GM12864 (cell line): ENCODE results near the gene RIC8A.
"Not testable (repeated sequence)": the region's sequence is repeated elsewhere in the genome, so short reads cannot be mapped to it uniquely, and the experiment has no call there.

Experiments
- DNase-seq: peaks from one replicate; pipeline ENCODE4 v3.0.0-alpha.2; 2011; ENCODE audit warnings: low read depth
- H3K4me3 ChIP-seq: 2 replicates; pipeline ENCODE4 v1.5.1; 2011; ENCODE audit warnings: mild to moderate bottlenecking, low read depth, low read length, control low read depth
- TF ChIP-seq, protein P1 (sequence below): IDR thresholded peaks from 2 replicates; pipeline ENCODE4 v1.5.1; 2011; ENCODE audit warnings: low read depth, mild to moderate bottlenecking, moderate library complexity, low read length, control low read depth, inconsistent platforms; ENCODE audit errors: missing control alignments

RIC8A gene

DNA sequence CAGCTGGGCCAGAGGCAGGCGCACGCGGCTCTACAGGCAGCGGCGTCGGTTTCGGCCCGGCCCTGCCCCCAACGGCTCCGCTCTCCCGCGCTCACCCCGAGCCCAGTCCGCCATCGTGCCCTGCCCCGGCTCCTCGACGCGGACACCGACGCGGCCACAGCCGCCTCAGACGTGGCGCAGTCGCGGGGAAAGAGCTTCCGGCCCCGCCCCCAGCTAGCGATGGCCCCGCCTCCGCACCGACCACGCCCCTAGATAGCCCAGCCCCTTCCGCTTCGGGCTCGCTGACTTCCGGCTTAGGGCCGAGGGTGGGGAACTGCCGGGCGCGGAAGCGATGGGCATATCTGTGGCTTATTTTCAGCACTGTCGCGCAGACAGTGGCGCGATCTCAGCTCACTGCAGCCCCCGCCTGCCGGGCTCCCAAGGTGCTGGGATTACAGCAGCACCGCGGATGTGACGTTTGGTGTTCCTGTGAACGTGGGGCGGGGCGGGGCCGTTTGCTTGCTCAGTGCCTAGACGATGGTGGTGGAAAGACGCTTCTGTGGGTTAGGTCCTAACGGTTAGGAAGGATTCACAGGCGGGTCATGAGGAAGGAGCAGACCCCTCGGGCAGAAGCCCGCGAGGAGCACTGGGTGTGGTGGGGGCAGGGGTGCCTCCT is at the start of gene RIC8A, which contains the start of gene BET1L:
Gene RIC8A, plus strand, starts transcription at position 501 of the 655 bp plus-strand sequence. CDS start 1,147 bp downstream, outside the sequence.
Gene BET1L, minus strand, starts transcription at position 192 of the 655 bp plus-strand sequence. Its CDS starts 78 bp downstream, at position 114.
- TF ChIP-seq, protein P1, sequence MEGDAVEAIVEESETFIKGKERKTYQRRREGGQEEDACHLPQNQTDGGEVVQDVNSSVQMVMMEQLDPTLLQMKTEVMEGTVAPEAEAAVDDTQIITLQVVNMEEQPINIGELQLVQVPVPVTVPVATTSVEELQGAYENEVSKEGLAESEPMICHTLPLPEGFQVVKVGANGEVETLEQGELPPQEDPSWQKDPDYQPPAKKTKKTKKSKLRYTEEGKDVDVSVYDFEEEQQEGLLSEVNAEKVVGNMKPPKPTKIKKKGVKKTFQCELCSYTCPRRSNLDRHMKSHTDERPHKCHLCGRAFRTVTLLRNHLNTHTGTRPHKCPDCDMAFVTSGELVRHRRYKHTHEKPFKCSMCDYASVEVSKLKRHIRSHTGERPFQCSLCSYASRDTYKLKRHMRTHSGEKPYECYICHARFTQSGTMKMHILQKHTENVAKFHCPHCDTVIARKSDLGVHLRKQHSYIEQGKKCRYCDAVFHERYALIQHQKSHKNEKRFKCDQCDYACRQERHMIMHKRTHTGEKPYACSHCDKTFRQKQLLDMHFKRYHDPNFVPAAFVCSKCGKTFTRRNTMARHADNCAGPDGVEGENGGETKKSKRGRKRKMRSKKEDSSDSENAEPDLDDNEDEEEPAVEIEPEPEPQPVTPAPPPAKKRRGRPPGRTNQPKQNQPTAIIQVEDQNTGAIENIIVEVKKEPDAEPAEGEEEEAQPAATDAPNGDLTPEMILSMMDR: no peak
- peak within 1 kb of the TSS; percentile 87 for H3K4me3 ChIP-seq
- DNase-seq: peak; percentile 97

DNA sequence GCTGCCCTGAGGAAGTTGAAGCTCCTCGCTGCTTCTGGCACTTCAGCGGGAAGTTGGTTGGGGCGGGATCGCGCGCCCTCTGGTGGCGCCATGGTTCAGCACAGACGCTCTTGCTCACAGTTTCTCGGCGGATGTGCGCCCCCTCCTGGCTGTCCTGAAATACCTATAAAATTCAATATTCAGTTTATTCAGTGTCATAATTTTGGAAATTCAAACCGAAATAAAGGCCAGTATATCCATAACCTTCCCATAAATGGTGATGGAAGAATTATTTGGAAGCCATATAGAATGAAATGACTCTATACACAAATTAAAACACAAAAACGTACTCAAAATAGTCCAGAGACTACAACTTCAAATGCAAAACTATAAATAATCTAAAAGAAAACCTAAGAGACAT is 27.3 kb upstream of the RIC8A start:
- DNase-seq, H3K4me3 ChIP-seq: not testable (repeated sequence)

DNA sequence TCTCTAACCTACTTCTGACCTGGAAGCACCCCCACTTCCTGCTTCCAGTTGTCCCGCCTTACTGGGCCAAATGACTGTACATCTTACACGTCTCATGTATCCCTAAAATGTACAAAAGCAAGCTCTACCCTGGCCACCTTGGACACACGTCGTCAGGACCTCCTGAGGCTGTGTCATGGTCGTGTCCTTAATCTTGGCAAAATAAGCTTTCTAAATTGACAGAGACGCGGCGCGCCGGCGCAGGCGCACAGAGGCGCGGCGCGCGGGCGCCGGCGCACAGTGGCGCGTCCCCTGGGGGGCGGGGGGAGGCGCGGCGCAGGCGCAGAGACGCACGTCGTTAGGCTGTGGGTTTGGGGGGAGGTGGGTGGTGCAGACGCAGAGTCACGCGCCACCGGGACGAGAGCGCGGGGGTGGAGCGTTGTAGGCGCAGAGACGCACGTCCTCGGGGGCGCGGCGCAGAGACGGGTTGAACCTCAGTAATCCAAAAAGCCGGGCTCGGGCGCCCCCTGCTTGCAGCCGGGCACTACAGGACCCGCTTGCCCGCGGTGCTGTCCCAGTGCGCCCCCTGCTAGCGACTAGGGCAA is 18.2 kb upstream of the RIC8A start:
- TF ChIP-seq, protein P1: peak; percentile 11
- DNase-seq, H3K4me3 ChIP-seq: not testable (repeated sequence)

DNA sequence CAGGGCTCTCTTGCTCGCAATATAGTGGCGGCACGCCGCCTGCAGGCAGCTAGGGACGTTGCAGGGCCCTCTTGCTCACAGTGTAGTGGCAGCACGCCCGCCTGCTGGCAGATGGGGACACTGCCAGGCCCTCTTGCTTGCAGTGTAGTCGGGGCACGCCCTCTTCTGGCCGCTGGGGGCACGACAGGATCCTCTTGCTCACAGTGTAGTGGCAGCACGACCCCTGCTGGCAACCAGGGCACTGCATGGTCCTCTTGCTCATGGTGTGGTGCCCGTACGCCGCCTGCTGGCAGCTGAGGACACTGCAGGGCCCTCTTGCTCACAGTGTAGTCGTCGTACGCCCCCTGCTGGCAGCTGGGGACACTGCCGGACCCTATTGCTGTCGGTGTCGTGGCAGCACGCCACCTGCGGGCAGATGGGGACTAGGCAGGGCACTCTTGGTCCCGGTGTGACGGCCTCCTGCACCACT is 17.6 kb upstream of the RIC8A start:
- DNase-seq: not testable (repeated sequence)

DNA sequence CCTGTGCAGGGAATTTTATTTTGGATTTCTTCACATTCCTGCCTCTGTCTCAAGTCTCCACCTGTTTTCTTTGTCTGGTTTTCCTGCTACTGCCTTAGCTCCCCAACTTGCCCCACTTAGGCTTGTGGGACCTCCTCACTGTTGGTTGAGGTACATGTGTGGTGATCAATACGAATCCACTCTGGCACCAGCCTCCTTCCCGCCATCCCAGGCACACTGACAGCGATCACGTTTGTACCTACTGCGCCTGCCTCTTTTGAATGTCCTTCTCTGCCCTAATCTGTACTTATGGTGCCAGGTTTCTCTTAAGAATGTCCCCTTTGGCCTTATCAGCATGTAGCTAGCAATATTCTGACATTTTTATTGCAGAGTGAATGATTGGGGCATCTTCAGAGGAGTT is 17.0 kb upstream of the RIC8A start:
- not testable (repeated sequence) for H3K4me3 ChIP-seq, DNase-seq

More for the DNA sequence above, 17.6 kb upstream of the RIC8A start:
- not testable (repeated sequence) for H3K4me3 ChIP-seq

DNA sequence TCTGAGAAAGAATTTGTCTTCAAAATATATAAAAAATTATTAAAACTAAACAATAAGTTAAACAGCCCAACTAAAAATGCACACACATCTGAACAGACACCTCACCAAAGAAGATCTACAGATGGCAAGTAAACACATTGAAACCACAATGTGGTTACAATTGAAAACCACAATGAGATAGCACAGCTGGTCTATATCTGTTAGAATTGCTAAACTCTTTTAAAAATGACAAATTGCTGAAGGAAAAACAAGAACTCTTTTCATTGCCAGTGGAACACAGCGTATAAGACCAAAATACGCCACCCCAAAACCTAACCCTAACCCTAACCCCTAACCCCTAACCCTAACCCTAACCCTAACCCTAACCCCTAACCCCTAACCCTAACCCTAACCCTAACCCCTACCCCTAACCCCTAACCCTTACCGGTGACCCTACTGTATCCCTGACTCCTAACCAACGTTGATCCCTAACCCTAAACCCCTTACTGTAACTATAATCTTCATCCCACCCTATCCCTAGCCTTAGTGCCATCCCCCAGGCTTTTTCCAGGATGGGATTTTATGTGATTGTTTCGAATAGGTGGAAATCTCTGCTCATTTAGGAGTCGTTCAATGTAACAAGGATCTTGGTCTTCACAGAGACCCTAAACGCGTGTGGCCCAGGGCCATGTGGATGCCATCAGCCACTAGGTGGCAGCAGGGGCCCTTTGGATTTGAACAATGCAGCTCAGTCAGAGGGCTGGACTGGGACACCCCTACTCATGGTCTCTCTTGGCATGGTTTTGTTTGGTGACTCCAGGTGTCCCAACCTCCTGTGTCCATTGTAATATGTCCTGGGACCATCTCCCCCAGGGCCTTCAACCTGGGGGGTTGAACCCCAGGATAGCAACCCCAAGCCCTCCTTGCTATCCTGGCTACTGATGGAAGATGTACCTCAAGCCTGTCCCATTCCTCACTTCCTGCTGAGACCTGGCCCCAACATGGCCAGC is 15.7 kb upstream of the RIC8A start:
- TF ChIP-seq, protein P1: peak; percentile 41
- DNase-seq, H3K4me3 ChIP-seq: not testable (repeated sequence)

DNA sequence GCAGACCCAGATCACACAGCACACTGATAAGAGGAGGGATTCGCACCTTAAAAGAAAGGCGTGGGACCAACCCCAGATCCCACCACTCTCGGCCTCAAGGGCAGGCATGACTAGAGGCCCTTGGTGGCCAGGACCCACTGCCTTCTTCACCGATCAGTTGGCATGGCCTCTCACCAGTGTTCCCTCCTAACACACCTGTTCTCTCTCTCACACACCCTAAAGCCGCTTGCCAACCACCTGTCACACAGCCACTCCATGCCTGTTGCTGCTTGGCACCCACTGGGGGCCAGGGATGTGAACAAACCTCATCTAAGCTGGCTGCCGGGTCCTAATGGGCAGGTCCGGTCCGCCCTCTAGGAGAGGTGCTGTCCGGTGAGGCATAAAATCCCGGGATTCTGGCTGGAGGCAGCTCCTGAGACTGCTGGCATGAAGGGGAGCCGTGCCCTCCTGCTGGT is 14.8 kb upstream of the RIC8A start, which contains the start of gene SCGB1C1:
Gene SCGB1C1, plus strand, starts transcription at position 405 of the 455 bp plus-strand sequence. Its CDS starts 22 bp downstream, at position 427.
- H3K4me3 ChIP-seq, DNase-seq: not testable (repeated sequence)

DNA sequence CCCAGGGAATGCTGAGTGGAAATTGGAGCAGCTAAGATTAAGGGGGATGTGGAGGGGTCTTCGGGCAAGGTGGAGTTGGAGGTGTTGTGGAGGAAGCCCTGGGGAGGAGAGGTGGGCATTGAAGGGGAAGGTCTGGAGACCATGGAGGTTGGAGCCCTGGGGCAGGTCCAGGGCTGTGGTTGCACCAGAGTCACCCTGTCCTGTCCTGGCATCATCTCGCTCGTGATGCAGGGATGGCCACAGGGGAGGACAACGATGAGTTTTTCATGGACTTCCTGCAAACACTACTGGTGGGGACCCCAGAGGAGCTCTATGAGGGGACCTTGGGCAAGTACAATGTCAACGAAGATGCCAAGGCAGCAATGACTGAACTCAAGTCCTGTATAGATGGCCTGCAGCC is 14.0 kb upstream of the RIC8A start:
- DNase-seq: not testable (repeated sequence)

More for the DNA sequence above, 14.0 kb upstream of the RIC8A start:
- not testable (repeated sequence) for H3K4me3 ChIP-seq
